ENCODE measurements around the gene ABCA13. TPM values are rescaled to one million over a fixed set of nuclear protein-coding genes. Genes with fewer than 3 reads are reported as not detected.

Gene ABCA13
- total RNA-seq, 3 donors from 2014 or later (not counting 1 experiment from before 2014, with no cell fraction given): 0.05 to 0.09 TPM; not detected in 1

GRCh38 chr7:48681006-48681405 is 509.7 kb downstream of the ABCA13 start:
- 85% methylated on average over 2 of the region's 2 CpGs for WGBS (ENCODE audit: insufficient coverage)
- no peak overlapping the region for H3K4me3 Mint-ChIP-seq
- no peak for ATAC-seq

GRCh38 chr7:48691788-48692187 is 520.5 kb downstream of the ABCA13 start:
- peaks cover 6 to 10% of the 10 kb centered on the region in 2 donors for H3K9me3 Mint-ChIP-seq
- WGBS (ENCODE audit: insufficient coverage): 20% methylated on average over 1 of the region's 1 CpG
- H3K9me3 ChIP-seq (ENCODE audit: control insufficient read depth, insufficient read depth, low read length): no peaks in the 10 kb centered on the region
- H3K4me1 Mint-ChIP-seq: no peaks in the 10 kb centered on the region
- H3K27ac Mint-ChIP-seq: no peak overlapping the region
- no peak for DNase-seq
- H3K36me3 ChIP-seq (ENCODE audit: control insufficient read depth, insufficient read depth, low read length): no peaks in the 10 kb centered on the region
- H3K36me3 Mint-ChIP-seq: no peaks in the 10 kb centered on the region
- H3K27ac ChIP-seq (ENCODE audit: low read length): no peak overlapping the region
- H3K4me1 ChIP-seq (ENCODE audit: control insufficient read depth, insufficient read depth, low read length): no peaks in the 10 kb centered on the region
- no peaks in the 10 kb centered on the region for H3K27me3 ChIP-seq (ENCODE audit: control insufficient read depth, insufficient read depth, low read length)
- H3K27me3 Mint-ChIP-seq (ENCODE audit: low read depth in 2 of 2): no peaks in the 10 kb centered on the region
- ATAC-seq: no peak
- TF ChIP-seq CTCF (IDR thresholded peaks at IDR 0.05): no peak
- intact Hi-C loops (cut with micrococcal nuclease): no loop called here
- no peak overlapping the region for H3K4me3 Mint-ChIP-seq
- H3K4me3 ChIP-seq (ENCODE audit: low read length): no peak overlapping the region

More at GRCh38 chr7:48681006-48681405, 509.7 kb downstream of the ABCA13 start:
- DNase-seq: no peak
- Histone ChIP-seq H3K36me3 (ENCODE audit: control insufficient read depth, insufficient read depth, low read length) (no peaks in the 10 kb centered on the region), H3K4me3 (ENCODE audit: low read length) (no peak overlapping the region), H3K27ac (ENCODE audit: low read length) (no peak overlapping the region), H3K27me3 (ENCODE audit: control insufficient read depth, insufficient read depth, low read length) (no peaks in the 10 kb centered on the region), H3K4me1 (ENCODE audit: control insufficient read depth, insufficient read depth, low read length) (no peaks in the 10 kb centered on the region), H3K9me3 (ENCODE audit: control insufficient read depth, insufficient read depth, low read length) (no peaks in the 10 kb centered on the region)
- Mint-ChIP-seq H3K36me3 (no peaks in the 10 kb centered on the region), H3K27ac (no peak overlapping the region), H3K4me1 (no peaks in the 10 kb centered on the region), H3K9me3 (peaks cover 8 to 9% of the 10 kb centered on the region in 2 donors), H3K27me3 (ENCODE audit: low read depth in 2 of 2) (no peaks in the 10 kb centered on the region)
- no peak for TF ChIP-seq CTCF (IDR thresholded peaks at IDR 0.05)
- intact Hi-C loops (cut with micrococcal nuclease): no loop called here

Other genes starting within 250 kb of the ABCA13 start
- under 1 TPM; 0.33 to 0.48 (median 0.38) TPM for gene PKD1L1, start 223.0 kb upstream of the ABCA13 start, total RNA-seq
- 10 to 100 TPM; 55.6 to 75.0 (median 59.3) TPM for gene HUS1, start 191.8 kb upstream of the ABCA13 start, total RNA-seq
- 1 to 10 TPM in 1 of 3 donors, not detected in 2; 1.3 TPM for gene SUN3, start 142.4 kb upstream of the ABCA13 start, total RNA-seq
- gene C7orf57, start 135.9 kb upstream of the ABCA13 start, total RNA-seq: under 1 TPM in 1 of 3 donors, not detected in 2; 0.85 TPM
- 100 to 1,000 TPM in 2 of 3 donors, 10 to 100 TPM in 1; 98.5 to 121 (median 113) TPM for gene UPP1, start 82.2 kb upstream of the ABCA13 start, total RNA-seq

All from natural killer cell (primary cell).